Neural progenitor cell (in vitro differentiated cells): ENCODE results near the gene ZNF117. TPM values are rescaled to one million over a fixed set of nuclear protein-coding genes. Genes with fewer than 3 reads are reported as not detected.
"Not testable (repeated sequence)": the region's sequence is repeated elsewhere in the genome, so short reads cannot be mapped to it uniquely, and the experiment has no call there.

ENCODE experiments used
- DNase-seq: peaks from one replicate; pipeline ENCODE4 v3.0.0-alpha.2; 2016; ENCODE audit warnings: low spot score
- H2AFZ ChIP-seq: fragments of 200-600 bp; sonication (generic); replicated peaks from 2 replicates; pipeline ENCODE4 v1.6.1; 2016; ENCODE audit warnings: antibody characterized with exemption
- H3F3A ChIP-seq: fragments of 200-600 bp; sonication (generic); 2 replicates; pipeline ENCODE4 v1.6.1; 2016; ENCODE audit warnings: antibody characterized with exemption, low read depth
- H3K27ac ChIP-seq: fragments of 200-600 bp; sonication (generic); 2 replicates; pipeline ENCODE4 v1.5.1; 2016; ENCODE audit warnings: mild to moderate bottlenecking
- H3K27me3 ChIP-seq: fragments of 200-600 bp; sonication (generic); 2 replicates; pipeline ENCODE4 v1.6.1; 2016; ENCODE audit warnings: mild to moderate bottlenecking, moderate library complexity
- H3K36me3 ChIP-seq: fragments of 200-600 bp; sonication (generic); 2 replicates; pipeline ENCODE4 v1.5.1; 2016
- H3K4me1 ChIP-seq: fragments of 200-600 bp; sonication (generic); 2 replicates; pipeline ENCODE4 v1.6.1; 2016; ENCODE audit warnings: mixed run types
- H3K4me2 ChIP-seq: fragments of 200-600 bp; sonication (generic); 2 replicates; pipeline ENCODE4 v1.6.1; 2016
- H3K4me3 ChIP-seq: fragments of 200-600 bp; sonication (generic); 2 replicates; pipeline ENCODE4 v1.5.1; 2016
- H3K79me2 ChIP-seq: fragments of 200-600 bp; sonication (generic); 2 replicates; pipeline ENCODE4 v1.6.1; 2016; ENCODE audit warnings: low read depth
- H3K9ac ChIP-seq: fragments of 200-600 bp; sonication (generic); 2 replicates; pipeline ENCODE4 v1.6.1; 2016
- H3K9me3 ChIP-seq: fragments of 200-600 bp; sonication (generic); 2 replicates; pipeline ENCODE4 v1.5.1; 2016; ENCODE audit warnings: low read depth
- H4K20me1 ChIP-seq: fragments of 200-600 bp; sonication (generic); 2 replicates; pipeline ENCODE4 v1.6.1; 2016; ENCODE audit warnings: low read depth
- H3K27ac Mint-ChIP-seq: 3 replicates; pipeline ENCODE4 v1.8.0; 2021; ENCODE audit warnings: mixed read lengths
- H3K27me3 Mint-ChIP-seq: 2 replicates; pipeline ENCODE4 v1.8.0; 2022; ENCODE audit warnings: low read depth, mild to moderate bottlenecking, inconsistent platforms, moderate library complexity, mixed read lengths; ENCODE audit not compliant: insufficient read depth
- H3K36me3 Mint-ChIP-seq: 3 replicates; pipeline ENCODE4 v1.8.0; 2021; ENCODE audit warnings: mixed read lengths
- H3K4me1 Mint-ChIP-seq: 3 replicates; pipeline ENCODE4 v1.8.0; 2021; ENCODE audit warnings: mixed read lengths
- H3K4me3 Mint-ChIP-seq: 3 replicates; pipeline ENCODE4 v1.8.0; 2021; ENCODE audit warnings: mild to moderate bottlenecking, moderate library complexity, mixed read lengths
- H3K9me3 Mint-ChIP-seq: 3 replicates; pipeline ENCODE4 v1.8.0; 2020; ENCODE audit warnings: mixed read lengths
- CTCF ChIP-seq: fragments of 200-600 bp; sonication (generic); IDR thresholded peaks from 2 replicates; pipeline ENCODE4 v1.5.1; 2017; ENCODE audit warnings: antibody characterized with exemption, mild to moderate bottlenecking
- EZH2 ChIP-seq: fragments of 200-600 bp; sonication (generic); IDR thresholded peaks from 2 replicates; pipeline ENCODE4 v1.6.1; 2017; ENCODE audit warnings: antibody characterized with exemption, mild to moderate bottlenecking, moderate library complexity
- EZH2phosphoT487 ChIP-seq: fragments of 200-600 bp; sonication (generic); IDR thresholded peaks from 2 replicates; pipeline ENCODE4 v1.6.1; 2017; ENCODE audit warnings: antibody characterized with exemption
- total RNA-seq: library from RNA; depleted of rRNA; stranded (reverse); fragments of >200 nt; gene quantifications from 2 replicates; pipeline ENCODE4 v1.2.3, GENCODE V29; 2015; ENCODE audit warnings: low replicate concordance

ZNF117 gene
- total RNA-seq, 1 donor from 2014 or later = 71.6 TPM

- Histone ChIP-seq H3K27ac (no peak overlapping the region), H3K27me3 (no peaks in the 10 kb centered on the region), H3K9ac (no peak overlapping the region), H3K4me1 (no peaks in the 10 kb centered on the region), H4K20me1 (no peaks in the 10 kb centered on the region), H3K9me3 (peaks cover 24% of the 10 kb centered on the region), H3K36me3 (no peaks in the 10 kb centered on the region), H3K4me3 (no peak overlapping the region), H3K4me2 (no peak overlapping the region), H2AFZ (no peak overlapping the region), H3F3A (no peaks in the 10 kb centered on the region), H3K79me2 (no peaks in the 10 kb centered on the region)
- no peak for TF ChIP-seq EZH2phosphoT487
- no peak for TF ChIP-seq CTCF
- no peak for TF ChIP-seq EZH2
- DNase-seq = no peak
- H3K4me1 Mint-ChIP-seq = no peaks in the 10 kb centered on the region
- peaks cover 7% of the 10 kb centered on the region for H3K27me3 Mint-ChIP-seq
- H3K27ac Mint-ChIP-seq = no peak overlapping the region
- H3K9me3 Mint-ChIP-seq = peaks cover 33% of the 10 kb centered on the region
- no peak overlapping the region for H3K4me3 Mint-ChIP-seq
- peaks cover 4% of the 10 kb centered on the region for H3K36me3 Mint-ChIP-seq
Observed at GRCh38 chr7:64965594-64965993, 25.2 kb downstream of the ZNF117 start.

- Histone ChIP-seq H3K36me3 (no peaks in the 10 kb centered on the region), H3F3A (no peaks in the 10 kb centered on the region), H3K27me3 (no peaks in the 10 kb centered on the region), H3K4me1 (no peaks in the 10 kb centered on the region), H3K27ac (no peak overlapping the region), H3K79me2 (no peaks in the 10 kb centered on the region), H3K9ac (no peak overlapping the region), H3K4me2 (no peak overlapping the region), H2AFZ (no peak overlapping the region), H4K20me1 (no peaks in the 10 kb centered on the region), H3K4me3 (no peak overlapping the region), H3K9me3 (no peaks in the 10 kb centered on the region)
- H3K27me3 Mint-ChIP-seq = peaks cover under 1% of the 10 kb centered on the region
- peaks cover 2% of the 10 kb centered on the region for H3K36me3 Mint-ChIP-seq
- no peak for TF ChIP-seq EZH2phosphoT487
- TF ChIP-seq EZH2 = no peak
- no peak for TF ChIP-seq CTCF
- H3K4me1 Mint-ChIP-seq = no peaks in the 10 kb centered on the region
- H3K4me3 Mint-ChIP-seq = no peak overlapping the region
- no peak overlapping the region for H3K27ac Mint-ChIP-seq
- peaks cover 32% of the 10 kb centered on the region for H3K9me3 Mint-ChIP-seq
- peak; percentile 28 for DNase-seq
Observed at GRCh38 chr7:64959072-64959747, 31.6 kb downstream of the ZNF117 start.

GRCh38 chr7:64951250-64951848 is 39.5 kb downstream of the ZNF117 start:
- Histone ChIP-seq H2AFZ (no peak overlapping the region), H3K79me2 (no peaks in the 10 kb centered on the region), H3K4me1 (no peaks in the 10 kb centered on the region), H3K27ac (no peak overlapping the region), H3K27me3 (peaks cover 33% of the 10 kb centered on the region), H3K36me3 (no peaks in the 10 kb centered on the region), H3K9ac (no peak overlapping the region), H3K4me3 (no peak overlapping the region), H3F3A (no peaks in the 10 kb centered on the region), H3K9me3 (no peaks in the 10 kb centered on the region), H3K4me2 (no peak overlapping the region), H4K20me1 (no peaks in the 10 kb centered on the region)
- H3K27ac Mint-ChIP-seq = no peak overlapping the region
- DNase-seq = peak; percentile 49
- H3K4me3 Mint-ChIP-seq = no peak overlapping the region
- TF ChIP-seq CTCF (peak; percentile 77), EZH2 (no peak), EZH2phosphoT487 (no peak)
- peaks cover 2% of the 10 kb centered on the region for H3K4me1 Mint-ChIP-seq
- peaks cover 2% of the 10 kb centered on the region for H3K36me3 Mint-ChIP-seq
- H3K27me3 Mint-ChIP-seq = peaks cover 6% of the 10 kb centered on the region
- H3K9me3 Mint-ChIP-seq = peaks cover 9% of the 10 kb centered on the region

- not testable (repeated sequence) for H3K27me3 Mint-ChIP-seq, H3K27ac ChIP-seq, H4K20me1 ChIP-seq, H3K79me2 ChIP-seq, H3K9me3 ChIP-seq, H3F3A ChIP-seq, H3K4me3 Mint-ChIP-seq, H3K9ac ChIP-seq, H3K4me2 ChIP-seq, H2AFZ ChIP-seq, DNase-seq, H3K27ac Mint-ChIP-seq, H3K4me1 ChIP-seq, H3K9me3 Mint-ChIP-seq, H3K4me1 Mint-ChIP-seq, H3K36me3 ChIP-seq, H3K36me3 Mint-ChIP-seq, H3K4me3 ChIP-seq
- H3K27me3 ChIP-seq = peaks cover 39% of the 10 kb centered on the region
Observed at GRCh38 chr7:64950673-64951072, 40.2 kb downstream of the ZNF117 start.

GRCh38 chr7:64948774-64949173 is 42.1 kb downstream of the ZNF117 start:
- not testable (repeated sequence) for H3K27me3 Mint-ChIP-seq

More at GRCh38 chr7:64948774-64949173, 42.1 kb downstream of the ZNF117 start:
- not testable (repeated sequence) for H3K36me3 ChIP-seq, H2AFZ ChIP-seq, H3K4me1 ChIP-seq, DNase-seq, H4K20me1 ChIP-seq, H3K27ac Mint-ChIP-seq, H3K36me3 Mint-ChIP-seq, H3F3A ChIP-seq, H3K27ac ChIP-seq, H3K4me3 Mint-ChIP-seq, H3K4me3 ChIP-seq, H3K9me3 ChIP-seq, H3K4me1 Mint-ChIP-seq, H3K9me3 Mint-ChIP-seq, H3K9ac ChIP-seq, H3K79me2 ChIP-seq, H3K4me2 ChIP-seq
- peaks cover 40% of the 10 kb centered on the region for H3K27me3 ChIP-seq
